HCT116 (cell line): Measurements from ENCODE around the gene USP33.

Experiments used
- CTCF ChIP-seq, 3 experiments: fragments of 200-600 bp in 1 of 3; sonication (generic) in 1 of 3; IDR thresholded peaks in 2 of 3; conservative IDR thresholded peaks in 1 of 3; 2 replicates each; pipeline ENCODE4 v1.5.1; 2012 to 2017; ENCODE audit warnings: low read depth in 2 of 3, low read length in 2 of 3, antibody characterized with exemption in 1 of 3, borderline replicate concordance in 1 of 3, control low read depth in 1 of 3, mild to moderate bottlenecking in 1 of 3, mixed read lengths in 1 of 3, mixed run types in 1 of 3, moderate library complexity in 1 of 3; ENCODE audit not compliant: insufficient read depth in 1 of 3
- EZH2phosphoT487 ChIP-seq: fragments of 200-600 bp; IDR thresholded peaks from 2 replicates; pipeline ENCODE4 v1.6.1; 2018; ENCODE audit warnings: antibody characterized with exemption, borderline replicate concordance
- MAX ChIP-seq: IDR thresholded peaks from 2 replicates; pipeline ENCODE4 v1.6.1; 2012
- TCF7L2 ChIP-seq: IDR thresholded peaks from 2 replicates; pipeline ENCODE4 v1.7.0; 2011; ENCODE audit warnings: borderline replicate concordance, inconsistent platforms; ENCODE audit not compliant: insufficient read depth, insufficient read length; ENCODE audit errors: extremely low read depth

- TF ChIP-seq CTCF (IDR thresholded peaks at IDR 0.05 in 2 of 3, conservative IDR thresholded peaks at IDR 0.05 in 1 of 3; ENCODE audit: borderline replicate concordance in 1 of 3, insufficient read depth in 1 of 3, low read depth in 2 of 3, low read length in 2 of 3) (no peak), TCF7L2 (no peak), MAX (no peak), EZH2phosphoT487 (no peak)
These were observed 23.5 kb upstream of the USP33 start for GRCh38 chr1:77783141-77783540.
